Urinary bladder (tissue), 4 donors: ENCODE results near the gene CEP250. TPM values are rescaled to one million over a fixed set of nuclear protein-coding genes. Genes with fewer than 3 reads are reported as not detected.

Experiments
- DNase-seq: peaks from one replicate; pipeline ENCODE4 v3.0.0-alpha.2; 2015; ENCODE audit errors: extremely low spot score
- H3K27ac ChIP-seq: one replicate; pipeline ENCODE4 v1.5.1; 2013; ENCODE audit warnings: low read depth, mild to moderate bottlenecking, moderate library complexity
- H3K36me3 ChIP-seq: one replicate; pipeline ENCODE4 v1.6.1; 2013; ENCODE audit warnings: mild to moderate bottlenecking, moderate library complexity; ENCODE audit not compliant: insufficient read depth
- H3K4me1 ChIP-seq: one replicate; pipeline ENCODE4 v1.6.1; 2013; ENCODE audit warnings: mild to moderate bottlenecking, moderate library complexity; ENCODE audit not compliant: insufficient read depth
- H3K4me3 ChIP-seq: one replicate; pipeline ENCODE4 v1.5.1; 2013; ENCODE audit warnings: low read depth, low read length
- WGBS: extraction: QIAGEN DNeasy Blood & Tissue Kit; methylation state at CpG from one replicate; pipeline ENCODE4 v1.1.7; 2013; 5-methylcytosine and 5-hydroxymethylcytosine counted together
- polyA plus RNA-seq: library from polyadenylated mRNA; stranded (reverse); fragments of 200-250 nt; gene quantifications from one replicate; pipeline ENCODE4 v1.2.3, GENCODE V29; 2013
- total RNA-seq: library from RNA; depleted of rRNA; stranded (reverse); fragments of >200 nt; gene quantifications from one replicate; pipeline ENCODE4 v1.2.3, GENCODE V29; 2014
- donor health status: healthy with polysubstance abuse.
- donor health status: healthy.

CEP250 gene
- total and polyA plus RNA-seq, 2 donors: 15.7 to 18.3 TPM

DNA sequence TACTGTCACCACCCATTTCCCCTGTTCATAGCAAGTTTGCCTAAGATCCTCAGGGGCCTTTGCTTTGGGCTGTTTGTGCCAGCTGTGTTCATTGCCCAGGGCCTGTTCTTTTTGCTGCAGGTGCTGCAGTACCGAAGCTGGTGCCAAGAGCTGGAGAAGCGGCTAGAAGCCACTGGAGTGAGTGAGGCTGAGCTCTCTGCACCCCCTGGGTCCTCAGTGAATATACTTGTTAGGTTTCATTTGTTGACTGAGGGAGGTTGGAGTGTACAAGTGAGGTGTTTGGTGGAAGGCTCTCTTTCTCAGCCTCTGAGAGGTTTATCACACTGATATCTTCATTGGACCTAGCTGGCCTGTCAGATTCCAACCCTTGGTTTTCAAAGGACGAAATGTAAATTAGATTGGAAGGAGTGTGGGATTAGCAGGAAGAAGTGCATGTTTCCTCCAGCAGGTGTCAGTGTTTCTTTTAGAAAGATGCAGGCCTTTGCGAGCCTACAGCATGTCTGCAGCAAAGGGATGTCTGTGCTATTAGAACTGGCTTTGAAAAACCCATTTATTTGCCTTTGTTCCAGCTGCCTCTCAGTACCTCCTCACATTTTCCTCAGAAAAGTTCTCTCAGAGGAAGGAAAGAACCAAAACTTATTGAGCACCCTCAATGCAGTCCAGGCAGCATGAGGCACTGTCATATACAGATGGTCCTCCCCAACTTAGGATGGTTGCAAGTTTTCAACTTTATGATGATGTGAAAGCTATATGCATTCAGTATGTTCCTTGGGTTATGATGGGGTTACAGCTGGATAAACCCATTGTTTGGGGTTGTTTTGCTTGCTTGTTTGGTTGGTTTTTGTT lies 8.3 kb downstream of the CEP250 start:
- Histone ChIP-seq H3K4me3 (no peak overlapping the region), H3K4me1 (no peaks in the 10 kb centered on the region), H3K36me3 (no peaks in the 10 kb centered on the region), H3K27ac (no peak overlapping the region)
- DNase-seq: peak; percentile 43
- 41% methylated on average over 4 of the region's 4 CpGs for WGBS

DNA sequence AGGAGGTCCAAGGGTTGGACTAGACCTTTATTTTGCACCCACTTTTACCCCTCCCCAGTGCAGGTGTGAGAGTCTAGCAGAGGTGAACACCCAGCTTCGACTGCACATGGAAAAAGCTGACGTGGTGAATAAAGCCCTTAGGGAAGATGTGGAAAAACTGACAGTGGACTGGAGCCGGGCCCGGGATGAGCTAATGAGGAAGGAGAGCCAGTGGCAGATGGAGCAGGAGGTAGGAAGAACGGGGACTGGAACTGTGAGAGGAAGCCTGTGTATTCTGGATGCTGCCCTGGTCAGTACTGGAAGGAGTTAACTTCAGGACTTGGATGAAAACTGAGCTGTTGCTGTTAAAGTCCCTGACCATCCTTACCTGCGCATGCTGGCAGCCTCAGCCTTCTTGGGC lies 10.6 kb downstream of the CEP250 start:
- DNase-seq: no peak
- 78% methylated on average over 6 of the region's 6 CpGs for WGBS
- Histone ChIP-seq H3K4me1 (no peaks in the 10 kb centered on the region), H3K27ac (no peak overlapping the region), H3K4me3 (no peak overlapping the region), H3K36me3 (no peaks in the 10 kb centered on the region)

DNA sequence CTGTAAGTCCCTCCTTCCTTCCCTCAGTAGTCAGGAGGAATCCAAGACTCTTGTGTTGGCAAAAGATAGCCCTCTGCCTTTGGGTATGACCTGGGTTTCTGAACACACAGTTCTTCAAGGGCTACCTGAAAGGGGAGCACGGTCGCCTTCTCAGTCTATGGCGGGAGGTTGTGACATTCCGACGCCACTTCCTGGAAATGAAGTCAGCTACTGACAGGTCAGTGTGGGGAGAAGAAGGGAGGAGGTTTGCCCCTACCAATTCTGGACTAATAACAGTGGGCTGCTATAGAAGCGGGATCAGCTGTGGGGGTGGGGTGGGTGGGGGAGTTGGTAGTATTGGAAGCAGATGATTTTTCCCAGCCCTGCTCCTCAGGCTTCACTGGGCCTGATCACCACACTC lies 11.5 kb downstream of the CEP250 start:
- H3K27ac ChIP-seq: no peak overlapping the region
- peaks cover under 1% of the 10 kb centered on the region for H3K36me3 ChIP-seq
- no peak overlapping the region for H3K4me3 ChIP-seq
- DNase-seq: no peak
- no peaks in the 10 kb centered on the region for H3K4me1 ChIP-seq
- 86% methylated on average over 6 of the region's 6 CpGs for WGBS

DNA sequence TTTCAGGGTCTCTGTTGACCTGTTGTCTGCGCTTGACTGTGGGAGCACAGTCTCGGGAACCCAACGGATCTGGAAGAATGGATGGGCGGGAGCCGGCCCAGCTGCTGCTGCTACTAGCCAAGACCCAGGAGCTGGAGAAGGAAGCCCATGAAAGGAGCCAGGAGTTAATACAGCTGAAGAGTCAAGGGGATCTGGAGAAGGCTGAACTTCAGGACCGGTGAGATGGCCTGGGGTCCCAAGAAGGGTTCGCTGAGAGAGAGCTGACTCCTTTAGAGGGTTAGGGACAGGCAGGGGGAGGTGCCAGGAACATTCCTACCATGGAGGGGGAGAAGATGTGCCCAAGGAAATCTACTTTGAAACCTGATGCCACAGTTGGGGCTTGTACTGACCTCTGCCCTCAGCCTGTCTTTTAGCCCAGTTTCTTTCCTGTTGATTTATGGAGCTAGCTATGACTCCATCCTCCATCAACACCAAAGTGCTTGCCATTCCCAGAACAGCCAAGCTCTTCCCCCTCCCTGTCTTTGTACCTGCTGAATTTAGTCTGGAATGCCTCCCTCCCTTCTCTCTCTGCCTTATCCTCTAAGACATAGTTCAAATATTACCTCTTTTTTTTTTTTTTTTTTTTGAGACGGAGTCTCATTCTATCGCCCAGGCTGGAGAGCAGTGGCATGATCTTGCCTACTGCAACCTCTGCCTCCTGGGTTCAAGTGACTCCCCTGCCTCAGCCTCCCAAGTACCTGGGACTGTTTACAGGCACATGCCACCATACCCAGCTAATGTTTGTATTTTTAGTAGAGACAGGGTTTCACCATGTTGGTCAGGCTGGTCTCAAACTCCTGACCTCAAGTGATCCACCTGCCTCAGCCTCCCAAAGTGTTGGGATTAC lies 12.2 kb downstream of the CEP250 start:
- H3K27ac ChIP-seq: no peak overlapping the region
- H3K36me3 ChIP-seq: peaks cover 2% of the 10 kb centered on the region
- WGBS: 64% methylated on average over 9 of the region's 9 CpGs

DNA sequence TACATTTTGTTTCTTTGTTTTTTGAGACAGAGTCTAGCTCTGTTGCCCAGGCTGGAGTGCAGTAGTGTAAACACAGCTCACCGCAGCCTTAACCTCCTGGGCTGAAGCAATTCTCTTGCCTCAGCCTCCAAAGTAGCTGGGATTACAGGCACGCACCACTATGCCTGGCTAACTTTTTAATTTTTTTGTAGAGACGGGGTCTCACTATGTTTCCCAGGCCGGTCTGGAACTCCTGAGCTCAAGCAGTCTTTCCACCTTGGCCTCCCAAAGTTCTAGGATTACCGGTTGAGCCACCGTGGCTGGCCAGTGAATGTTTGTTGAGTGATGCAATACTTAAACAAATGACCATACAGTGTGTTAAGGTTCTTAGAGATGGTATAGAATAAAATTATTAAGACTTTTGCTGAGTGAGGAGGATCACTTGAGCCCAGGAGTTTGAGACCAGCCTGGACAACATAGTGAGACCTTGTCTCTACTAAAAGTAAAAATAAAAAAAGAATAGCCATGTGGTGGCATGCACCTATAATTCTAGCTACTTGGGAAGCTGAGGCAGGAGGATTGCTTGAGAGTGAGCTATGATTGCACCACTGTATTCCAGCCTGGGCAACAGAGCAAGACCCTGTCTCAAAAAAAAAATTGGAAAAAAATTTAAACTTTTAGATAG lies 13.4 kb downstream of the CEP250 start:
- no peak for DNase-seq
- Histone ChIP-seq H3K4me1 (no peaks in the 10 kb centered on the region), H3K27ac (no peak overlapping the region), H3K36me3 (peaks cover 2% of the 10 kb centered on the region), H3K4me3 (no peak overlapping the region)
- 71% methylated on average over 6 of the region's 6 CpGs for WGBS

More for the DNA sequence above, 12.2 kb downstream of the CEP250 start:
- no peak for DNase-seq
- no peak overlapping the region for H3K4me3 ChIP-seq
- no peaks in the 10 kb centered on the region for H3K4me1 ChIP-seq

DNA sequence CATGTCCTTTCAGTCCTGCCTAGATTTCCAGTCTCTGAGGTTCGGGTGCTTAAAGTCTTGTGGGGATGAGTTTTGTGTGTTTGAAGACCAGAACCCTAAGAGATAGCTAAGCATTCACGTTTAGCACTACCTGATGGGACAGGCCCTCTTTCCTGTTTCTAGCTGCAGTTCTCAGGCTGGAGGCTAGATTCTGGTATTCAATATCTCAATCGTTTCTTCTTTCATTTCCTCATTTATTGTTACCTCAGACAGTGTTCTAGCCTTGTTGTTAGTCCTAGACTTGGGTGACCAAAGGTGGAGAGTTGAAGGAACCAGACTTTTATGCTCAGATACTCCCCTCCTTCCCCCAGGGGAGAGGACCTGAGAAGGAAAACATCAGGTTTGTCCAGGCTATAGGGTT lies 16.8 kb downstream of the CEP250 start:
- no peak overlapping the region for H3K27ac ChIP-seq
- DNase-seq: no peak
- peaks cover 11% of the 10 kb centered on the region for H3K36me3 ChIP-seq
- H3K4me1 ChIP-seq: no peaks in the 10 kb centered on the region
- 91% methylated on average over 3 of the region's 3 CpGs for WGBS
- no peak overlapping the region for H3K4me3 ChIP-seq

DNA sequence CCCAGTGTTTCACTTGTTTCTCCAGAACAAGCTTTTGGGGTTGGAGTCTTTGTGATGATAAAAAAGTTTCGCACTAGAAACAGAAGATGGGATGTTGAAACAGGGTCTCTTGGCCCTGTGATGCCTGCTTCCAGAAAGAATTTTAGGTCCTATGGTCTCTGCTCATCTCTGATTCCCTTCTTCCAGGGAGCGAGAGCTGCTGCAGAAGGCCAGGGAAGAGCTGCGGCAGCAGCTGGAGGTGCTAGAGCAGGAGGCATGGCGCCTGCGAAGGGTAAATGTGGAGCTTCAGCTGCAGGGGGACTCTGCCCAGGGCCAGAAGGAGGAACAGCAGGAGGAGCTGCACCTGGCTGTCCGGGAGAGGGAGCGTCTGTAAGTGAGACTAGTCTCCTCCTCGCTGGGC lies 18.3 kb downstream of the CEP250 start:
- WGBS: 90% methylated on average over 8 of the region's 8 CpGs
- DNase-seq: no peak
- Histone ChIP-seq H3K4me1 (no peaks in the 10 kb centered on the region), H3K27ac (no peak overlapping the region), H3K36me3 (peaks cover 11% of the 10 kb centered on the region), H3K4me3 (no peak overlapping the region)

DNA sequence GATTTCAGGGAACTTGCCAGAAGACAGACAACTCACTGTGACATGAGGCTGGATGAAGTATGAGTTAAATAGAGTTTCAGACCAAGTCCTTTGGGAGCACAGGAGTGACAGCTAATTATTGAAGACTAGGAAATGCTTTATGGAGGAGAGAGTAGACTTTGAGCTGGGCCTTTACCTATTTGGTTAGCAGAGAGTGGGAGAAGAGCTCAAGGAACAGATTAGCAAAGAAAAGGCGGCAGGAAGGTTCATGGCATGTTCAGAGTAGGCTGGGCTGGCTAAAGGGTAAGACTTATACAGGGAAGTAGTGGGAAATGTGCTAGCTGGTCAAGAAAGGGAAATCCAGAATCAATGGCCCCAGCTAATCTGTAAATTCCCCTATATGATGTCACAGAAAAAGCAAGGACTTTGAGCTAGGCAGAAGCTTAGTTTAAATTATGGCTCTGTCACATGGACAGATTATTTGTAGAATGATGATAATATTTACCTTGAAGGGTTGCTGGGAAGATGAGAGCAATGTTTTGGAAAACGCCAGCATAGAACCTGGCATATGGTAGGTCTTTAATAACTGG lies 19.0 kb downstream of the CEP250 start:
- DNase-seq: no peak
- no peaks in the 10 kb centered on the region for H3K4me1 ChIP-seq
- H3K4me3 ChIP-seq: no peak overlapping the region
- H3K27ac ChIP-seq: no peak overlapping the region
- peaks cover 11% of the 10 kb centered on the region for H3K36me3 ChIP-seq
- WGBS: 96% methylated on average over 2 of the region's 2 CpGs

DNA sequence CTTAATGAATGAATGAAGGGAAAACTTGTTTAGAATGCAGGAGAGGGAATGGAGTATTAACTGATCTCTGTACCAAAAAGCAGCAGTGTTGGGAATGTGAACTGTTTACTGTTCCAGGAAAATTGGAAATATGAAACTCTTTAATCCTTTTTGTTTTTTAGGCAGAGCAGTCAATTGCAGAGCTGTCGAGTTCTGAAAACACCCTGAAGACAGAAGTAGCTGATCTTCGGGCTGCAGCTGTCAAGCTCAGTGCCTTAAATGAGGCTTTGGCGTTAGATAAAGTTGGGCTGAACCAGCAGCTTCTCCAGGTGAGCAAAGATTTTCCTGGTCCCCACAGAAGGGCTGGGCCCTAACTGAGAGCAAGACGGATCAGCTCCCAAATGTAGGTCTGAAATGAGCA lies 20.9 kb downstream of the CEP250 start:
- H3K36me3 ChIP-seq: peaks cover 11% of the 10 kb centered on the region

DNA sequence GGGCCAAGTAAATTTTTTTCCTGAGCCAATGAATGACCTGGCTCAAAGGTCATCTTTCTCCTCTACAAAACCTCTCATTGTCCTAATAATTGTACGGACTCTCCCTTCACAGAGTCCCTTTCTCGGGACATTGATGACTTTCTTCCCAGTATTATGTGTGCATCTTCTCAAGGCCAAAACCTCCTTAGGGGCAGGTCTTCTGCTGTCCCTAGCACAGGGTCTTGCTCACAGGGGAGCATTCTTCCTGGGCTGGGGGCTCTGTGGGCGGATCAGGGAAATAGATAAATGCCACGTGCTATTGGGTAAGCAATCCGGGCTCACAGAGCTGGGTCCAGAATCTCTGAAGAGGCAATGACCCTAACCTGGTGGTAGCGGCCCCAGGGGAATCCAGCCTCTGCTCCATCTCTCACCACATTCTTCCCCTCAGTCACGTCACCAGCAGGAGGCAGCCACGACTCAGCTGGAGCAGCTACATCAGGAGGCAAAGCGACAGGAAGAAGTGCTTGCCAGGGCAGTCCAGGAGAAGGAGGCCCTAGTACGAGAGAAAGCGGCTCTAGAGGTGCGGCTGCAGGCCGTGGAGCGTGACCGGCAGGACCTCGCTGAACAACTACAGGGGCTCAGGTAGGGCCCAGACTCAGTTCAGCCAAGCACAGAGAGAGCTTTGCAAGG lies 23.5 kb downstream of the CEP250 start:
- DNase-seq: no peak
- Histone ChIP-seq H3K4me3 (no peak overlapping the region), H3K27ac (no peak overlapping the region), H3K36me3 (peaks cover 8% of the 10 kb centered on the region), H3K4me1 (no peaks in the 10 kb centered on the region)
- WGBS: 90% methylated on average over 16 of the region's 16 CpGs

More for the DNA sequence above, 20.9 kb downstream of the CEP250 start:
- Histone ChIP-seq H3K4me1 (no peaks in the 10 kb centered on the region), H3K4me3 (no peak overlapping the region), H3K27ac (no peak overlapping the region)
- no peak for DNase-seq
- WGBS: 92% methylated on average over 4 of the region's 4 CpGs

DNA sequence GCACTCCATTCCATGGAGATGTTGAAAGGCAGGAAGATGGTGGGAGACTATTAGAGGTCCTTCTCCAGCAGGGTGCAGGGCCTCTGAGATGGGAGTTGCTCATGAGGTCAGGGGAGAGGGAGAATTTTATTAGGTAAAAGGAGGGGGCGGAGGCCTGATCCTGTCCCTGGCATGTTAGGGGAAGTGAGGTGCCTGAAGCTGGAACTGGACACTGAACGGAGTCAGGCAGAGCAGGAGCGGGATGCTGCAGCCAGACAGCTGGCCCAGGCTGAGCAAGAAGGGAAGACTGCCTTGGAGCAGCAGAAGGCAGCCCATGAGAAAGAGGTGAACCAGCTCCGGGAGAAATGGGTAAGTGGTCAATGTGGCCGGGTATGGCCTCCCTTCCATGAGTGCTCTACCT lies 24.4 kb downstream of the CEP250 start:
- WGBS: 95% methylated on average over 5 of the region's 5 CpGs
- peaks cover 5% of the 10 kb centered on the region for H3K36me3 ChIP-seq
- H3K4me3 ChIP-seq: no peak overlapping the region
- H3K27ac ChIP-seq: no peak overlapping the region
- H3K4me1 ChIP-seq: no peaks in the 10 kb centered on the region
- no peak for DNase-seq

DNA sequence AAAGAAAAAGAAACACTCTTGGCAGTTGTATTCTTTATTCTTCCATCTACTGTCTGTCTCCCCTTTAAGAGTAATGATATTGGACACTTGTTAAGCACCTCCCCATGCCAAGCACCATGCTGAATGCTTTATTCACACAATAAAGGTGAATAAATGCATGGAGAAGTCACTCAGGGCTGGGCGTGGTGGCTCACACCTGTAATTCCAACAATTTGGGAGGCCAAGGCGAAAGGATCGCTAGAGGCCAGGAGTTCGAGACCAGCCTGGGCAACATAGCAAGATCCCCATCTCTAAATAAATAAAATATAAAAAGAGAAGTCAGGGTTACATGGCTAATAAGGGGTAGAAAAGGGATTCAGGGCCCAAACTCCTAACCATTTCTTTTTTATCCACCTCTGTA lies 32.1 kb downstream of the CEP250 start:
- Histone ChIP-seq H3K4me3 (no peak overlapping the region), H3K36me3 (no peaks in the 10 kb centered on the region), H3K27ac (no peak overlapping the region), H3K4me1 (no peaks in the 10 kb centered on the region)
- no peak for DNase-seq
- 97% methylated on average over 4 of the region's 4 CpGs for WGBS

DNA sequence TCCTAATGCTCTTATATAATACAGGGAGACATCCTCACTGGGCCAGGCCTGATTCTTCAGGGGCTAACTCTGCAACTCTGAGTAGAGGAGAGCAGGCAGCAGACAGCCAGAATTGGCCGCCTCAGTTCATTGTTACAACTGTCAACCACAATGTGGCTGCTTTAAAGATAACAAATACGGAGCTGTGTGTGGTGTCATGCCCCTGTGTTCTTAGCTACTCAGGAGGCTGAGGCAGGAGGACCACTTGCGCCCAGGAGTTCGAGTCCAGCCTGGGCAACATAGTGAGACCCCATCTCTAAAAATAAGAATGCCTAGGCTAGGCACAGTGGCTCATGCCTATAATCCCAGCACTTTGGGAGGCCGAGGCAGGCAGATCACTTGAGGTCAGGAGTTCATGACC lies 34.3 kb downstream of the CEP250 start:
- Histone ChIP-seq H3K27ac (no peak overlapping the region), H3K4me1 (no peaks in the 10 kb centered on the region), H3K36me3 (peaks cover 5% of the 10 kb centered on the region), H3K4me3 (no peak overlapping the region)
- DNase-seq: no peak
- WGBS: 93% methylated on average over 5 of the region's 5 CpGs
